ENCODE results near the gene HCST. TPM values are rescaled to one million over a fixed set of nuclear protein-coding genes. Genes with fewer than 3 reads are reported as not detected.

The HCST gene
- total and polyA plus RNA-seq, 2 of the 13 experiments (the other 11 are each of a cell fraction or from before 2014, with no cell fraction given) = 0.24 to 1.2 TPM

DNA sequence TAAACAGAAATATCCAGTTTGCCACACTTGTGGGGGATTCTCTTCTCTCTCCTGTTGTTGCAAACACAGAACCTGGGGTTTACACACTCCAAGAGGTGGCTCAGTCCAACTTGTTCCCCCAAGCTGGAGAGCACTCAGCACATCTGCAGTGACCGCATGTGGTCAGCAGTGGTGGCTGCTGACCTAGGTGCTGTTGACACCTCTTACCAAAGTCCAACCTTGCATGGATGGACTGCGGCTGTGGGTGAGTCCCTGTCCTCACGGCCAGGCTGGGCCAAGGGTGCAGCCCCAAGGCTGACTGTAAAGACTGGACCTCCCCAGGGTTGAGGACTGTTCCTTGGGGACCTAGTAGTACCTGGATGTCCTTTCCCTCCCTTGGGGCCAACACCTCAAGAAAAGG lies 39.9 kb downstream of the HCST start (continued):
- no peak for TF ChIP-seq SMYD3 (CRISPR knock-in tag; IDR thresholded peaks at IDR 0.05)
- no peak for TF ChIP-seq SMARCE1 (IDR thresholded peaks at IDR 0.05; ENCODE audit: borderline replicate concordance)
- peak; percentile 29; the same call in 1 of the 2 replicates for TF ChIP-seq ZNF563 (CRISPR knock-in tag; IDR thresholded peaks at IDR 0.05)
- TF ChIP-seq, protein P1, sequence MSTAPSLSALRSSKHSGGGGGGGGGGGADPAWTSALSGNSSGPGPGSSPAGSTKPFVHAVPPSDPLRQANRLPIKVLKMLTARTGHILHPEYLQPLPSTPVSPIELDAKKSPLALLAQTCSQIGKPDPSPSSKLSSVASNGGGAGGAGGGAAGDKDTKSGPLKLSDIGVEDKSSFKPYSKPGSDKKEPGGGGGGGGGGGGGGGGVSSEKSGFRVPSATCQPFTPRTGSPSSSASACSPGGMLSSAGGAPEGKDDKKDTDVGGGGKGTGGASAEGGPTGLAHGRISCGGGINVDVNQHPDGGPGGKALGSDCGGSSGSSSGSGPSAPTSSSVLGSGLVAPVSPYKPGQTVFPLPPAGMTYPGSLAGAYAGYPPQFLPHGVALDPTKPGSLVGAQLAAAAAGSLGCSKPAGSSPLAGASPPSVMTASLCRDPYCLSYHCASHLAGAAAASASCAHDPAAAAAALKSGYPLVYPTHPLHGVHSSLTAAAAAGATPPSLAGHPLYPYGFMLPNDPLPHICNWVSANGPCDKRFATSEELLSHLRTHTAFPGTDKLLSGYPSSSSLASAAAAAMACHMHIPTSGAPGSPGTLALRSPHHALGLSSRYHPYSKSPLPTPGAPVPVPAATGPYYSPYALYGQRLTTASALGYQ (CRISPR knock-in tag; IDR thresholded peaks at IDR 0.05) = no peak
- TF ChIP-seq ZKSCAN8 (CRISPR knock-in tag; IDR thresholded peaks at IDR 0.05; ENCODE audit: borderline replicate concordance) = no peak
- no peak for TF ChIP-seq ZNF775 (CRISPR knock-in tag; IDR thresholded peaks at IDR 0.05; ENCODE audit: borderline replicate concordance)
- no peak for TF ChIP-seq ZBTB8A (CRISPR knock-in tag; IDR thresholded peaks at IDR 0.05; ENCODE audit: borderline replicate concordance, low read depth)
- no peak for TF ChIP-seq ZNF878 (CRISPR knock-in tag; IDR thresholded peaks at IDR 0.05)
- TF ChIP-seq DR1 (CRISPR knock-in tag; IDR thresholded peaks at IDR 0.05) = no peak
- TF ChIP-seq ZNF446 (CRISPR knock-in tag; IDR thresholded peaks at IDR 0.05) = no peak
- no peak for TF ChIP-seq ZFP36L2 (CRISPR knock-in tag; IDR thresholded peaks at IDR 0.05)
- no peak for TF ChIP-seq NRL (CRISPR knock-in tag; IDR thresholded peaks at IDR 0.05; ENCODE audit: borderline replicate concordance)
- TF ChIP-seq, protein P2, sequence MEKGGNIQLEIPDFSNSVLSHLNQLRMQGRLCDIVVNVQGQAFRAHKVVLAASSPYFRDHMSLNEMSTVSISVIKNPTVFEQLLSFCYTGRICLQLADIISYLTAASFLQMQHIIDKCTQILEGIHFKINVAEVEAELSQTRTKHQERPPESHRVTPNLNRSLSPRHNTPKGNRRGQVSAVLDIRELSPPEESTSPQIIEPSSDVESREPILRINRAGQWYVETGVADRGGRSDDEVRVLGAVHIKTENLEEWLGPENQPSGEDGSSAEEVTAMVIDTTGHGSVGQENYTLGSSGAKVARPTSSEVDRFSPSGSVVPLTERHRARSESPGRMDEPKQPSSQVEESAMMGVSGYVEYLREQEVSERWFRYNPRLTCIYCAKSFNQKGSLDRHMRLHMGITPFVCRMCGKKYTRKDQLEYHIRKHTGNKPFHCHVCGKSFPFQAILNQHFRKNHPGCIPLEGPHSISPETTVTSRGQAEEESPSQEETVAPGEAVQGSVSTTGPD (CRISPR knock-in tag; IDR thresholded peaks at IDR 0.05) = no peak
- TF ChIP-seq ZNF605 (CRISPR knock-in tag; IDR thresholded peaks at IDR 0.05) = no peak
- TF ChIP-seq ZNF766 (CRISPR knock-in tag; IDR thresholded peaks at IDR 0.05; ENCODE audit: borderline replicate concordance) = no peak
- TF ChIP-seq, protein P3, sequence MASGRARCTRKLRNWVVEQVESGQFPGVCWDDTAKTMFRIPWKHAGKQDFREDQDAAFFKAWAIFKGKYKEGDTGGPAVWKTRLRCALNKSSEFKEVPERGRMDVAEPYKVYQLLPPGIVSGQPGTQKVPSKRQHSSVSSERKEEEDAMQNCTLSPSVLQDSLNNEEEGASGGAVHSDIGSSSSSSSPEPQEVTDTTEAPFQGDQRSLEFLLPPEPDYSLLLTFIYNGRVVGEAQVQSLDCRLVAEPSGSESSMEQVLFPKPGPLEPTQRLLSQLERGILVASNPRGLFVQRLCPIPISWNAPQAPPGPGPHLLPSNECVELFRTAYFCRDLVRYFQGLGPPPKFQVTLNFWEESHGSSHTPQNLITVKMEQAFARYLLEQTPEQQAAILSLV (CRISPR knock-in tag; IDR thresholded peaks at IDR 0.05; ENCODE audit: borderline replicate concordance) = 0 out of 2 replicates have a peak, but pooled peaks have one; percentile 25
- TF ChIP-seq MYC (CRISPR knock-in tag; IDR thresholded peaks at IDR 0.05; ENCODE audit: borderline replicate concordance) = peak; percentile 61; the same call in 1 of the 2 replicates
- TF ChIP-seq SP2 (CRISPR knock-in tag; IDR thresholded peaks at IDR 0.05) = no peak
- no peak for TF ChIP-seq NFE2L1 (CRISPR knock-in tag; IDR thresholded peaks at IDR 0.05; ENCODE audit: borderline replicate concordance)
- TF ChIP-seq ZNF333 (CRISPR knock-in tag; IDR thresholded peaks at IDR 0.05; ENCODE audit: borderline replicate concordance) = no peak
- TF ChIP-seq ZNF737 (CRISPR knock-in tag; IDR thresholded peaks at IDR 0.05; ENCODE audit: borderline replicate concordance) = no peak
- TF ChIP-seq ATF7-NPFF (CRISPR knock-in tag; IDR thresholded peaks at IDR 0.05; ENCODE audit: low read depth) = 0 out of 2 replicates have a peak, but pooled peaks have one; percentile 32
- TF ChIP-seq, protein P4, sequence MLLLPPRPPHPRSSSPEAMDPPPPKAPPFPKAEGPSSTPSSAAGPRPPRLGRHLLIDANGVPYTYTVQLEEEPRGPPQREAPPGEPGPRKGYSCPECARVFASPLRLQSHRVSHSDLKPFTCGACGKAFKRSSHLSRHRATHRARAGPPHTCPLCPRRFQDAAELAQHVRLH (CRISPR knock-in tag; IDR thresholded peaks at IDR 0.05; ENCODE audit: borderline replicate concordance, low read depth) = no peak
- TF ChIP-seq MTA1 (CRISPR knock-in tag; IDR thresholded peaks at IDR 0.05; ENCODE audit: borderline replicate concordance) = no peak
- TF ChIP-seq, protein P5, sequence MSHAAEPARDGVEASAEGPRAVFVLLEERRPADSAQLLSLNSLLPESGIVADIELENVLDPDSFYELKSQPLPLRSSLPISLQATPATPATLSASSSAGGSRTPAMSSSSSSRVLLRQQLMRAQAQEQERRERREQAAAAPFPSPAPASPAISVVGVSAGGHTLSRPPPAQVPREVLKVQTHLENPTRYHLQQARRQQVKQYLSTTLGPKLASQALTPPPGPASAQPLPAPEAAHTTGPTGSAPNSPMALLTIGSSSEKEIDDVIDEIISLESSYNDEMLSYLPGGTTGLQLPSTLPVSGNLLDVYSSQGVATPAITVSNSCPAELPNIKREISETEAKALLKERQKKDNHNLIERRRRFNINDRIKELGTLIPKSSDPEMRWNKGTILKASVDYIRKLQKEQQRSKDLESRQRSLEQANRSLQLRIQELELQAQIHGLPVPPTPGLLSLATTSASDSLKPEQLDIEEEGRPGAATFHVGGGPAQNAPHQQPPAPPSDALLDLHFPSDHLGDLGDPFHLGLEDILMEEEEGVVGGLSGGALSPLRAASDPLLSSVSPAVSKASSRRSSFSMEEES (CRISPR knock-in tag; IDR thresholded peaks at IDR 0.05) = peak; percentile 36; the same call in 1 of the 2 replicates
